CD14-positive monocyte (primary cell): ENCODE data around the gene ASAP3. TPM values are rescaled to one million over a fixed set of nuclear protein-coding genes. Genes with fewer than 3 reads are reported as not detected.

Source experiments
- DNase-seq, 3 donors: peaks; one replicate each; pipeline ENCODE4 v3.0.0-alpha.2; 2011 to 2022
- H2AFZ ChIP-seq: 2 replicates; pipeline ENCODE4 v1.6.0; 2012; ENCODE audit warnings: mild to moderate bottlenecking, low read depth, low read length, inconsistent platforms; ENCODE audit not compliant: insufficient read depth, poor library complexity, severe bottlenecking
- H3K27ac ChIP-seq, 2 donors: 1 replicate in 1 of 2; 2 replicates in 1 of 2; pipeline ENCODE4 v1.5.1; 2012 to 2013; ENCODE audit warnings: low read length in 2 of 2, control low read depth in 1 of 2, inconsistent platforms in 1 of 2, low read depth in 1 of 2, mild to moderate bottlenecking in 1 of 2
- H3K27me3 ChIP-seq, 2 donors: one replicate each; pipeline versions ENCODE4 v1.6.0 to v1.6.1; 2011 to 2013; ENCODE audit warnings: low read length in 2 of 2; ENCODE audit not compliant: control insufficient read depth in 2 of 2, insufficient read depth in 2 of 2
- H3K36me3 ChIP-seq, 2 donors: replicated peaks in 1 of 2; 1 replicate in 1 of 2; 2 replicates in 1 of 2; pipeline versions ENCODE4 v1.5.1 to v1.6.1; 2012 to 2013; ENCODE audit warnings: low read length in 2 of 2, control low read depth in 1 of 2, inconsistent platforms in 1 of 2, mild to moderate bottlenecking in 1 of 2; ENCODE audit not compliant: insufficient read depth in 2 of 2, control insufficient read depth in 1 of 2
- H3K4me1 ChIP-seq, 2 donors: 1 replicate in 1 of 2; 2 replicates in 1 of 2; pipeline versions ENCODE4 v1.5.1 to v1.6.1; 2012 to 2013; ENCODE audit warnings: low read length in 2 of 2, control low read depth in 1 of 2, inconsistent platforms in 1 of 2, mild to moderate bottlenecking in 1 of 2, moderate library complexity in 1 of 2; ENCODE audit not compliant: insufficient read depth in 2 of 2, control insufficient read depth in 1 of 2
- H3K4me2 ChIP-seq: replicated peaks from 2 replicates; pipeline ENCODE3; 2012; ENCODE audit warnings: low read length, moderate library complexity, mild to moderate bottlenecking; ENCODE audit not compliant: poor library complexity, severe bottlenecking; ENCODE audit errors: extremely low read depth
- H3K4me3 ChIP-seq, 3 experiments: fragments of 200-600 bp in 1 of 3; sonication (generic) in 1 of 3; replicated peaks in 1 of 3; 1 replicate in 2 of 3; 2 replicates in 1 of 3; pipeline ENCODE4 v1.5.1; 2011 to 2013; ENCODE audit warnings: low read length in 3 of 3, mild to moderate bottlenecking in 3 of 3, control low read depth in 2 of 3, low read depth in 2 of 3, inconsistent platforms in 1 of 3, moderate library complexity in 1 of 3
- H3K79me2 ChIP-seq: 2 replicates; pipeline ENCODE4 v1.6.0; 2012; ENCODE audit warnings: mild to moderate bottlenecking, control low read depth, inconsistent platforms, low read length, moderate library complexity; ENCODE audit not compliant: insufficient read depth
- H3K9ac ChIP-seq: 2 replicates; pipeline ENCODE4 v1.6.0; 2017; ENCODE audit warnings: low read length, mild to moderate bottlenecking; ENCODE audit not compliant: insufficient read depth, poor library complexity, severe bottlenecking
- H3K9me3 ChIP-seq, 2 donors: replicated peaks in 1 of 2; 1 replicate in 1 of 2; 2 replicates in 1 of 2; pipeline versions ENCODE4 v1.5.1 to v1.6.1; 2012 to 2013; ENCODE audit warnings: low read length in 2 of 2, control low read depth in 1 of 2; ENCODE audit not compliant: control insufficient read depth in 1 of 2, insufficient read depth in 1 of 2
- H4K20me1 ChIP-seq: 2 replicates; pipeline ENCODE4 v1.6.0; 2012; ENCODE audit warnings: mild to moderate bottlenecking, low read length, control low read depth, moderate library complexity; ENCODE audit not compliant: insufficient read depth
- H3K27ac Mint-ChIP-seq, 7 donors: one replicate each; pipeline ENCODE4 v1.8.0; 2020; ENCODE audit warnings: mild to moderate bottlenecking in 7 of 7, mixed read lengths in 7 of 7, moderate library complexity in 6 of 7, inconsistent platforms in 2 of 7
- H3K27me3 Mint-ChIP-seq, 3 donors: one replicate each; pipeline ENCODE4 v1.8.0; 2021 to 2022; ENCODE audit warnings: low read depth in 3 of 3, mild to moderate bottlenecking in 3 of 3, mixed read lengths in 3 of 3, moderate library complexity in 3 of 3, inconsistent platforms in 1 of 3
- H3K36me3 Mint-ChIP-seq, 2 donors: one replicate each; pipeline ENCODE4 v1.8.0; 2020; ENCODE audit warnings: mixed read lengths in 2 of 2, inconsistent platforms in 1 of 2, mild to moderate bottlenecking in 1 of 2
- H3K4me1 Mint-ChIP-seq: one replicate; pipeline ENCODE4 v1.8.0; 2020; ENCODE audit warnings: mild to moderate bottlenecking, mixed read lengths
- H3K4me3 Mint-ChIP-seq, 2 donors: one replicate each; pipeline ENCODE4 v1.8.0; 2020; ENCODE audit warnings: mild to moderate bottlenecking in 2 of 2, mixed read lengths in 2 of 2, moderate library complexity in 1 of 2
- H3K9me3 Mint-ChIP-seq, 7 donors: one replicate each; pipeline ENCODE4 v1.8.0; 2020 to 2022; ENCODE audit warnings: mixed read lengths in 7 of 7, mild to moderate bottlenecking in 6 of 7, moderate library complexity in 6 of 7, inconsistent platforms in 2 of 7
- WGBS: methylation state at CpG from one replicate; pipeline ENCODE4 v1.1.5; 2013; ENCODE audit warnings: missing lambda C conversion rate; ENCODE audit not compliant: insufficient coverage; 5-methylcytosine and 5-hydroxymethylcytosine counted together
- intact Hi-C, 2 donors: fragments of 100-400 bp; cut with micrococcal nuclease; formaldehyde crosslinking; loops; one replicate each; pipeline versions ENCODE4 v1.15.0 to v1.15.1; 2023
- polyA plus RNA-seq, 3 donors: library from polyadenylated mRNA; depleted of rRNA in 1 of 3; unstranded in 2 of 3; stranded (reverse) in 1 of 3; fragments of 300-500 nt in 2 of 3; fragments of >200 nt in 1 of 3; fragmentation: Illumina TruSeq in 2 of 3; gene quantifications; 1 replicate in 2 of 3; 2 replicates in 1 of 3; pipeline ENCODE4 v1.2.3, GENCODE V29; 2012 to 2021
- TF ChIP-seq, protein P1 (sequence below): fragments of 200-600 bp; IDR thresholded peaks from one replicate; pipeline ENCODE4 v1.8.0; 2022; ENCODE audit warnings: antibody characterized with exemption, mild to moderate bottlenecking

ASAP3 gene
- polyA plus RNA-seq, 3 donors = 0.27 to 1.1 TPM; not detected in 1

DNA sequence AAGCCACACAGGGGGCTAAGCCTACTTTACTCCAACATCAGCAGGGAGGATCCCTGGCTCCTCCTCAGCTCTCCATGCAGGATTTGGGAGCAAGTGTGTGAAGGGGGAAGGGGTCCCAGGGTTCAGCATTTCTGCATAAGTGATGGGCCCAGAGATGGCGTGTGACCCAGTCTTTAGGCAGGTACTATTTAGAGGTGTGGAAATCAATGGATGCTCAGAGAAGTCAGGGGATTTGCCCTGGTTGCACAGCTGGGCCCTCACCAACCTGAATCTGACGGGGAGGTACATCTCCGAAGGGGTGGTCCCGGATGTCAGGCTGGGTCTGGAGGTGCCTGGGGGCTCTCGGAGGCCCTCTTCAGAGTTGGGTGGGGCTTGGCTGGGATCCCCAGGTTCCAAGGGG lies 52.5 kb downstream of the ASAP3 start:
- Mint-ChIP-seq H3K27me3 (peaks cover 16 to 35% (median 26%) of the 10 kb centered on the region in 3 donors), H3K36me3 (no peaks in the 10 kb centered on the region), H3K27ac (no peak overlapping the region), H3K9me3 (peaks cover 0 to 5% (median 0%) of the 10 kb centered on the region in 7 donors), H3K4me3 (no peak overlapping the region), H3K4me1 (peaks cover 5% of the 10 kb centered on the region)
- Histone ChIP-seq H3K79me2 (no peaks in the 10 kb centered on the region), H2AFZ (no peak overlapping the region), H3K36me3 (no peaks in the 10 kb centered on the region), H3K4me3 (no peak overlapping the region), H3K4me1 (no peaks in the 10 kb centered on the region), H3K4me2 (no peak overlapping the region), H3K27me3 (peaks cover 1 to 23% of the 10 kb centered on the region in 2 donors), H3K27ac (no peak overlapping the region), H4K20me1 (no peaks in the 10 kb centered on the region), H3K9ac (no peak overlapping the region), H3K9me3 (no peaks in the 10 kb centered on the region)
- TF ChIP-seq, protein P1, sequence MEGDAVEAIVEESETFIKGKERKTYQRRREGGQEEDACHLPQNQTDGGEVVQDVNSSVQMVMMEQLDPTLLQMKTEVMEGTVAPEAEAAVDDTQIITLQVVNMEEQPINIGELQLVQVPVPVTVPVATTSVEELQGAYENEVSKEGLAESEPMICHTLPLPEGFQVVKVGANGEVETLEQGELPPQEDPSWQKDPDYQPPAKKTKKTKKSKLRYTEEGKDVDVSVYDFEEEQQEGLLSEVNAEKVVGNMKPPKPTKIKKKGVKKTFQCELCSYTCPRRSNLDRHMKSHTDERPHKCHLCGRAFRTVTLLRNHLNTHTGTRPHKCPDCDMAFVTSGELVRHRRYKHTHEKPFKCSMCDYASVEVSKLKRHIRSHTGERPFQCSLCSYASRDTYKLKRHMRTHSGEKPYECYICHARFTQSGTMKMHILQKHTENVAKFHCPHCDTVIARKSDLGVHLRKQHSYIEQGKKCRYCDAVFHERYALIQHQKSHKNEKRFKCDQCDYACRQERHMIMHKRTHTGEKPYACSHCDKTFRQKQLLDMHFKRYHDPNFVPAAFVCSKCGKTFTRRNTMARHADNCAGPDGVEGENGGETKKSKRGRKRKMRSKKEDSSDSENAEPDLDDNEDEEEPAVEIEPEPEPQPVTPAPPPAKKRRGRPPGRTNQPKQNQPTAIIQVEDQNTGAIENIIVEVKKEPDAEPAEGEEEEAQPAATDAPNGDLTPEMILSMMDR = no peak
- 85% methylated on average over 4 of the region's 5 CpGs for WGBS
- DNase-seq = no peak
- intact Hi-C loops = no loop called here

DNA sequence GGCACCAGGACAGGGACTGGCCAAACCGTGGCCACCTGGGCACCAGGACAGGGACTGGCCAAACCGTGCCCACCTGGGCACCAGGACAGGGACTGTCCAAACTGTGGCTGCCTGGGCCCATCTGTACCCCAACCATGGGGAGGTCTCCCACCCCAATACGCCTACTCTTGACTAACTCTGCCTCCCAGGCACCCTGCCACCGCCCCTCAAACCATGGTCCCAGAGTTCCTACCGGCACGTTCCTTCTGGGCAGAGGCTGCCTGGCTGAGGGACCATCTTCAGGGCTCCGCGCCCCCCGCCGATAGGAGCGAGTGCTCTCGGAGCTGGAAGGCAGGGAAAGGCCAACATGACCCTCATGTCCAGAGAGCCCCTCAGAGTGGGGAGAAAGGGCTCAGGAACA lies 53.2 kb downstream of the ASAP3 start:
- H3K27me3 Mint-ChIP-seq = peaks cover 18 to 36% (median 28%) of the 10 kb centered on the region in 3 donors
- intact Hi-C loops = no loop called here
- 96% methylated on average over 12 of the region's 12 CpGs for WGBS

More for the DNA sequence above, 53.2 kb downstream of the ASAP3 start:
- DNase-seq = no peak
- Histone ChIP-seq H3K4me1 (no peaks in the 10 kb centered on the region), H2AFZ (no peak overlapping the region), H3K27ac (no peak overlapping the region), H3K27me3 (peaks cover 8 to 29% of the 10 kb centered on the region in 2 donors), H3K36me3 (no peaks in the 10 kb centered on the region), H3K4me2 (no peak overlapping the region), H3K9me3 (no peaks in the 10 kb centered on the region), H3K79me2 (no peaks in the 10 kb centered on the region), H3K9ac (no peak overlapping the region), H4K20me1 (no peaks in the 10 kb centered on the region), H3K4me3 (no peak overlapping the region)
- Mint-ChIP-seq H3K27ac (peak overlapping the region in 1 of 7 donors; percentile 41), H3K4me1 (peaks cover 6% of the 10 kb centered on the region), H3K4me3 (no peak overlapping the region), H3K36me3 (peaks cover 0 to 4% of the 10 kb centered on the region in 2 donors), H3K9me3 (peaks cover 0 to 7% (median 2%) of the 10 kb centered on the region in 7 donors)
- TF ChIP-seq, protein P1 = no peak
